MM.1S (cell line): ENCODE results near the gene BET1.

ENCODE experiments used
- EZH2phosphoT487 ChIP-seq: fragments of 300-600 bp; sonication (generic); IDR thresholded peaks from 2 replicates; pipeline ENCODE4 v1.6.1; 2018; ENCODE audit warnings: antibody characterized with exemption, low read length
- TF ChIP-seq, protein P1 (sequence below): fragments of 300-600 bp; sonication (generic); IDR thresholded peaks from 2 replicates; pipeline ENCODE4 v1.5.1; 2016; ENCODE audit warnings: antibody characterized with exemption, low read length, mixed read lengths

DNA sequence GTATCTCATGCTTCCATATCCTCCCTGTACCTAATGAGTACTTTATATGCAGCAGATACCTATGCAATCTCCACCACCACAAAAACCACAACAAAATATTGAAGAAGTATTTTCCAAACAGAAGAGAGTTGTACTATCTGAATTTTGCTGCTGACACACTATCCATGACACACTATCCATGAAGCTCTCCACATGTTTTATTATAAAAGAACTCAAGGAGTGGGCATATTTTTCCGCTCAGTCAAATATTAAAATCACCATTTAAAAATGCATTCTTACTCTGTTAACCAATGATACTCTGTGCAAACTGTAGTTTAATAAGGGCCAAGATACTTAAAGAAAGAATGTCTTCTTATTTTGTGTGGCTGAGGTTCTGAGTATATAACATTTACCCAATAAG is 2.8 kb downstream of the BET1 start:
- no peak for TF ChIP-seq EZH2phosphoT487
- TF ChIP-seq, protein P1, sequence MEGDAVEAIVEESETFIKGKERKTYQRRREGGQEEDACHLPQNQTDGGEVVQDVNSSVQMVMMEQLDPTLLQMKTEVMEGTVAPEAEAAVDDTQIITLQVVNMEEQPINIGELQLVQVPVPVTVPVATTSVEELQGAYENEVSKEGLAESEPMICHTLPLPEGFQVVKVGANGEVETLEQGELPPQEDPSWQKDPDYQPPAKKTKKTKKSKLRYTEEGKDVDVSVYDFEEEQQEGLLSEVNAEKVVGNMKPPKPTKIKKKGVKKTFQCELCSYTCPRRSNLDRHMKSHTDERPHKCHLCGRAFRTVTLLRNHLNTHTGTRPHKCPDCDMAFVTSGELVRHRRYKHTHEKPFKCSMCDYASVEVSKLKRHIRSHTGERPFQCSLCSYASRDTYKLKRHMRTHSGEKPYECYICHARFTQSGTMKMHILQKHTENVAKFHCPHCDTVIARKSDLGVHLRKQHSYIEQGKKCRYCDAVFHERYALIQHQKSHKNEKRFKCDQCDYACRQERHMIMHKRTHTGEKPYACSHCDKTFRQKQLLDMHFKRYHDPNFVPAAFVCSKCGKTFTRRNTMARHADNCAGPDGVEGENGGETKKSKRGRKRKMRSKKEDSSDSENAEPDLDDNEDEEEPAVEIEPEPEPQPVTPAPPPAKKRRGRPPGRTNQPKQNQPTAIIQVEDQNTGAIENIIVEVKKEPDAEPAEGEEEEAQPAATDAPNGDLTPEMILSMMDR: no peak
